Endothelial cell of umbilical vein (primary cell): Measurements from ENCODE around the gene GPR33. TPM values are rescaled to one million over a fixed set of nuclear protein-coding genes. Genes with fewer than 3 reads are reported as not detected.

ENCODE experiments used
- BruUV-seq: library from RNA; stranded (reverse); fragments of 400-500 nt; replicated peaks from 2 replicates; lab custom pipeline; 2021; lab: Mats Ljungman, UMichigan
- CTCF ChIA-PET: fragments of 300-600, 350-600 bp; sonication (Branson Sonifier 250); formaldehyde crosslinking; loops from one replicate; lab custom pipeline; 2021; ENCODE audit warnings: antibody characterized with exemption, inconsistent platforms; lab: Charles Lee
- POLR2A ChIA-PET: fragments of 300-600, 350-600 bp; sonication (Branson Sonifier 250); formaldehyde crosslinking; loops from one replicate; lab custom pipeline; 2021; ENCODE audit warnings: antibody characterized with exemption, inconsistent platforms; lab: Charles Lee
- DNase-seq: peaks from one replicate; pipeline ENCODE4 v3.0.0-alpha.2; 2011; ENCODE audit warnings: low read depth, low spot score
- FAIRE-seq: peaks from 2 replicates; lab custom pipeline; 2011; peaks lifted over from hg19 to GRCh38; lab: Jason Lieb, UNC
- H2AFZ ChIP-seq: 2 replicates; pipeline ENCODE4 v1.6.0; 2012; ENCODE audit warnings: low read depth, low read length, control low read depth, inconsistent platforms
- H3K27ac ChIP-seq: 2 replicates; pipeline ENCODE4 v1.5.1; 2011; ENCODE audit warnings: low read depth, mild to moderate bottlenecking, control low read depth, low read length, moderate library complexity; ENCODE audit not compliant: insufficient read depth
- H3K27me3 ChIP-seq, 2 experiments: 2 replicates each; pipeline versions ENCODE4 v1.6.0 to v1.6.1; 2011; ENCODE audit warnings: low read length in 2 of 2, mixed read lengths in 1 of 2; ENCODE audit not compliant: control insufficient read depth in 2 of 2, insufficient read depth in 2 of 2
- H3K36me3 ChIP-seq, 2 experiments: 2 replicates in 1 of 2; 3 replicates in 1 of 2; pipeline ENCODE4 v1.5.1; 2011; ENCODE audit warnings: low read length in 2 of 2, mild to moderate bottlenecking in 1 of 2, moderate library complexity in 1 of 2; ENCODE audit not compliant: control insufficient read depth in 2 of 2, insufficient read depth in 2 of 2; ENCODE audit errors: extremely low read depth in 1 of 2
- H3K4me1 ChIP-seq: 3 replicates; pipeline ENCODE4 v1.5.1; 2011; ENCODE audit warnings: mild to moderate bottlenecking, low read length; ENCODE audit not compliant: control insufficient read depth, insufficient read depth; ENCODE audit errors: extremely low read depth
- H3K4me2 ChIP-seq: 2 replicates; pipeline ENCODE4 v1.6.1; 2011; ENCODE audit warnings: low read length, control low read depth, mixed read lengths; ENCODE audit not compliant: insufficient read depth
- H3K4me3 ChIP-seq, 3 experiments: fragments of 200-600 bp in 1 of 3; sonication (generic), shearing (Covaris generic) in 1 of 3; replicated peaks in 1 of 3; 2 replicates each; pipeline ENCODE4 v1.5.1; 2011 to 2016; ENCODE audit warnings: control low read depth in 3 of 3, low read length in 3 of 3, mild to moderate bottlenecking in 2 of 3, inconsistent platforms in 1 of 3, low read depth in 1 of 3, moderate library complexity in 1 of 3; ENCODE audit not compliant: insufficient read depth in 1 of 3
- H3K79me2 ChIP-seq: 2 replicates; pipeline ENCODE4 v1.6.0; 2012; ENCODE audit warnings: low read length, inconsistent platforms; ENCODE audit not compliant: control insufficient read depth, insufficient read depth
- H3K9ac ChIP-seq: replicated peaks from 2 replicates; pipeline ENCODE3; 2011; ENCODE audit warnings: low read length, control low read depth; ENCODE audit not compliant: insufficient read depth; ENCODE audit errors: extremely low read depth
- H3K9me1 ChIP-seq: replicated peaks from 3 replicates; pipeline ENCODE4 v1.6.0; 2011; ENCODE audit warnings: mild to moderate bottlenecking, low read length; ENCODE audit not compliant: control insufficient read depth, insufficient read depth; ENCODE audit errors: extremely low read depth
- H3K9me3 ChIP-seq: replicated peaks from 2 replicates; pipeline ENCODE4 v1.5.1; 2012; ENCODE audit warnings: low read length, inconsistent platforms; ENCODE audit not compliant: control insufficient read depth, insufficient read depth
- H4K20me1 ChIP-seq: replicated peaks from 2 replicates; pipeline ENCODE3; 2011; ENCODE audit warnings: mild to moderate bottlenecking, low read length; ENCODE audit not compliant: control insufficient read depth, insufficient read depth; ENCODE audit errors: extremely low read depth
- CTCF ChIP-seq, 2 donors: IDR thresholded peaks; 1 replicate in 1 of 2; 2 replicates in 1 of 2; pipeline ENCODE4 v1.5.1; 2011; ENCODE audit warnings: low read length in 2 of 2, mild to moderate bottlenecking in 2 of 2, moderate library complexity in 2 of 2, control low read depth in 1 of 2, inconsistent platforms in 1 of 2, low read depth in 1 of 2; ENCODE audit not compliant: insufficient read depth in 1 of 2; ENCODE audit errors: extremely low read depth in 1 of 2
- EZH2 ChIP-seq: IDR thresholded peaks from 2 replicates; pipeline ENCODE4 v1.6.1; 2012; ENCODE audit warnings: borderline replicate concordance, low read depth, mild to moderate bottlenecking, moderate library complexity, low read length, inconsistent platforms; ENCODE audit not compliant: severe bottlenecking
- FOS ChIP-seq: IDR thresholded peaks from 2 replicates; pipeline ENCODE4 v1.6.1; 2011; ENCODE audit warnings: mild to moderate bottlenecking, low read length, moderate library complexity, borderline replicate concordance; ENCODE audit not compliant: insufficient read depth
- JUN ChIP-seq: IDR thresholded peaks from 2 replicates; pipeline ENCODE4 v1.6.1; 2011; ENCODE audit warnings: borderline replicate concordance, low read depth; ENCODE audit not compliant: insufficient read length, insufficient read depth
- MYC ChIP-seq: IDR thresholded peaks from one replicate; pipeline ENCODE4 v1.6.1; 2011; ENCODE audit warnings: mild to moderate bottlenecking, low read depth, low read length
- POLR2AphosphoS5 ChIP-seq: IDR thresholded peaks from 2 replicates; pipeline ENCODE4 v1.6.1; 2012; ENCODE audit warnings: low read depth, mild to moderate bottlenecking, control low read depth, low read length, moderate library complexity; ENCODE audit not compliant: insufficient read depth
- dilution Hi-C: fragments of 300-500 bp; cut with MboI; formaldehyde crosslinking; loops from one replicate; pipeline ENCODE4 v1.15.0; 2019; ENCODE audit warnings: low sequenced_read_pairs; ENCODE audit not compliant: extremely low pct_ligation_motif_present
- intact Hi-C: fragments of 100-400 bp; cut with micrococcal nuclease; formaldehyde crosslinking; loops from one replicate; pipeline ENCODE4 v1.10.0; 2022
- polyA plus RNA-seq, 4 experiments: library from polyadenylated mRNA; depleted of rRNA in 3 of 4; stranded (reverse) in 3 of 4; unstranded in 1 of 4; fragments of >200 nt; gene quantifications; 2 replicates each; pipeline versions ENCODE4 v1.2.1 to v1.2.3, GENCODE V29; 2011 to 2012; ENCODE audit warnings: missing spikeins in 1 of 4
- total RNA-seq: library from RNA; stranded (reverse); gene quantifications from 2 replicates; pipeline ENCODE4 v1.2.3, GENCODE V29; 2021
- TF ChIP-seq, protein P1 (sequence below): IDR thresholded peaks from 2 replicates; pipeline ENCODE4 v1.6.1; 2011; ENCODE audit not compliant: insufficient read depth, insufficient read length

GPR33 gene
- total and polyA plus RNA-seq, 2 donors (not counting 3 experiments of a cell fraction or from before 2014, with no cell fraction given), result not detected

- Histone ChIP-seq H3K4me3 (no peak overlapping the region), H4K20me1 (no peaks in the 10 kb centered on the region), H3K27me3 (peaks cover 0 to 8% of the 10 kb centered on the region in 2 experiments), H2AFZ (no peak overlapping the region), H3K36me3 (no peaks in the 10 kb centered on the region), H3K9me1 (no peaks in the 10 kb centered on the region), H3K9ac (no peak overlapping the region), H3K27ac (no peak overlapping the region), H3K79me2 (no peaks in the 10 kb centered on the region), H3K4me1 (no peaks in the 10 kb centered on the region), H3K9me3 (no peaks in the 10 kb centered on the region), H3K4me2 (no peak overlapping the region)
- ChIA-PET CTCF (interaction anchor here (1.5 kb wide), 1 partner anchor 14 kb away, joined by 6 read pairs; no protein-coding TSS in a partner anchor), POLR2A (no interaction called here)
- no TSS peak for BruUV-seq
- TF ChIP-seq MYC (no peak), EZH2 (no peak), FOS (no peak), CTCF (IDR thresholded peaks at IDR 0.05; ENCODE audit: extremely low read depth in 1 of 2, insufficient read depth in 1 of 2, low read depth in 1 of 2, low read length in 2 of 2) (no peak), POLR2AphosphoS5 (no peak), JUN (no peak)
- TF ChIP-seq, protein P1, sequence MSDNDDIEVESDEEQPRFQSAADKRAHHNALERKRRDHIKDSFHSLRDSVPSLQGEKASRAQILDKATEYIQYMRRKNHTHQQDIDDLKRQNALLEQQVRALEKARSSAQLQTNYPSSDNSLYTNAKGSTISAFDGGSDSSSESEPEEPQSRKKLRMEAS, result no peak
- intact Hi-C loops (no loop called here), dilution Hi-C loops (no loop called here)
- DNase-seq (no peak), FAIRE-seq (no peak)
Observed at GRCh38 chr14:31529053-31529452, 41.2 kb upstream of the GPR33 start.
